HFF-Myc (cell line): ENCODE data around the gene TAF4.
"Not testable (repeated sequence)": the region's sequence is repeated elsewhere in the genome, so short reads cannot be mapped to it uniquely, and the experiment has no call there.

Source experiments
- DNase-seq: peaks from one replicate; pipeline ENCODE4 v3.0.0-alpha.2; 2011; ENCODE audit warnings: low read depth; ENCODE audit errors: extremely low read depth
- H3K4me3 ChIP-seq: replicated peaks from 2 replicates; pipeline ENCODE4 v1.5.1; 2011; ENCODE audit warnings: low read depth, mild to moderate bottlenecking, control low read depth, low read length
- TF ChIP-seq, protein P1 (sequence below): IDR thresholded peaks from 2 replicates; pipeline ENCODE4 v1.5.1; 2012; ENCODE audit warnings: mild to moderate bottlenecking, low read depth, low read length, control low read depth; ENCODE audit errors: missing control alignments

The TAF4 gene

GRCh38 chr20:61991476-61991875, 74.2 kb downstream of the TAF4 start:
- DNase-seq: no peak
- H3K4me3 ChIP-seq: no peak overlapping the region

DNA sequence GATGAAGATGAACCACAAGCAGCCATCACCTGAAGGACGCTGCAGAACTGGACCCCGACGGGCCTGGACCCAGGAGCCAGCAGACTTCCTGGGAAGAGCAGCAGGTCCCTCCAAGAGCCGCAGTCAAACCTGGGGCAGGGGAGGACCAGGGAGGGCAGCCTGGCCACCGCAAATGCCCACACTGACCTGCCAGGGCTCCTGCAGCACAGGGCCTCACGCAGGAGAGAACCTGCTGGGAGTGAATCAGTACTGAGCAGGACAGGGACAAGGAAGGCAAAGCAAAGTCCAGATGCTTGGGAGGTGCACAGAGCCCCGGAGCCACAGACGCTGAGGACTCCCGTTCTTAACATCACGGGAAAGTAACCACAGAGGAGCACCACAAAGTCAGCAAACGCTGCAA, 75.2 kb downstream of the TAF4 start:
- TF ChIP-seq, protein P1, sequence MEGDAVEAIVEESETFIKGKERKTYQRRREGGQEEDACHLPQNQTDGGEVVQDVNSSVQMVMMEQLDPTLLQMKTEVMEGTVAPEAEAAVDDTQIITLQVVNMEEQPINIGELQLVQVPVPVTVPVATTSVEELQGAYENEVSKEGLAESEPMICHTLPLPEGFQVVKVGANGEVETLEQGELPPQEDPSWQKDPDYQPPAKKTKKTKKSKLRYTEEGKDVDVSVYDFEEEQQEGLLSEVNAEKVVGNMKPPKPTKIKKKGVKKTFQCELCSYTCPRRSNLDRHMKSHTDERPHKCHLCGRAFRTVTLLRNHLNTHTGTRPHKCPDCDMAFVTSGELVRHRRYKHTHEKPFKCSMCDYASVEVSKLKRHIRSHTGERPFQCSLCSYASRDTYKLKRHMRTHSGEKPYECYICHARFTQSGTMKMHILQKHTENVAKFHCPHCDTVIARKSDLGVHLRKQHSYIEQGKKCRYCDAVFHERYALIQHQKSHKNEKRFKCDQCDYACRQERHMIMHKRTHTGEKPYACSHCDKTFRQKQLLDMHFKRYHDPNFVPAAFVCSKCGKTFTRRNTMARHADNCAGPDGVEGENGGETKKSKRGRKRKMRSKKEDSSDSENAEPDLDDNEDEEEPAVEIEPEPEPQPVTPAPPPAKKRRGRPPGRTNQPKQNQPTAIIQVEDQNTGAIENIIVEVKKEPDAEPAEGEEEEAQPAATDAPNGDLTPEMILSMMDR: no peak
- H3K4me3 ChIP-seq: no peak overlapping the region
- no peak for DNase-seq

More at GRCh38 chr20:61991476-61991875, 74.2 kb downstream of the TAF4 start:
- TF ChIP-seq, protein P1: no peak

DNA sequence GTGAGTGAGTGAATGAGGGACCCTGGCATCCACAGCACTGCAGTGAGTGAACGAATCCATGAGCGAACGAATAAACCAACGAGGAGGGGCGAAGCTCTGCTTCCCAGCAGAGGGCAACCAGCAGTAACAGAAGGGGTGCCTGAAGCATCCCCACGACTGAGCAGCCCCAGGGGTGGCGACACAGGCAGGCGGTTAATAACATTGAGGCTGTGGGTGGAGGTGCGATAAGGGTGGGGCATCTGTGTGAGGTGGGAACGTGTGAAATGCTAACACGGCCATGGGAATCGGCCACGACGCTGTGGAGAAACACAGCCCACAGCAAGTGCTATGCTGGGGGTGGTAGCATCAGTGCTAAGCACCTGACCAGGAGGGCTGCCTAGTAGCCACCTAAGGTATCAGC, 75.9 kb downstream of the TAF4 start:
- H3K4me3 ChIP-seq: no peak overlapping the region
- DNase-seq: no peak
- TF ChIP-seq, protein P1: no peak

- no peak overlapping the region for H3K4me3 ChIP-seq
- TF ChIP-seq, protein P1: no peak
- no peak for DNase-seq
Observed at GRCh38 chr20:61988665-61989064, 77.0 kb downstream of the TAF4 start.

- no peak for DNase-seq
- no peak overlapping the region for H3K4me3 ChIP-seq
- TF ChIP-seq, protein P1: no peak
Observed at GRCh38 chr20:61986762-61987321, 78.8 kb downstream of the TAF4 start.

GRCh38 chr20:61985096-61985495, 80.6 kb downstream of the TAF4 start:
- DNase-seq: no peak
- TF ChIP-seq, protein P1: no peak
- no peak overlapping the region for H3K4me3 ChIP-seq

DNA sequence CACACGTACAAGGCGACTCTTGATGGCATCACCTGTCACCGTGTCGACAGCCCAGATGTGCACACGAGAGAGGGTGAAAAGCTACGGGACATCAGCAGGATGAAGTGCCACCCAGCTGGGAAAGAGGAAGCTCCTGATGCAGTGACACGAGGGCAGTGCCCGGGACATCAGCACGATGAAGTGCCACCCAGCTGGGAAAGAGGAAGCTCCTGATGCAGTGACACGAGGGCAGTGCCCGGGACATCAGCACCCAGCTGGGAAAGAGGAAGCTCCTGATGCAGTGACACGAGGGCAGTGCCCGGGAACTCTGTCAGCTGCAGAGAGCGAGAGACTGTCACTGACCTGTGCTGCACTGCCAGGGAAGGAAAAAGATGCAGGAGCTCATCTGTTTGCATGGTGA, 81.2 kb downstream of the TAF4 start:
- H3K4me3 ChIP-seq, DNase-seq: not testable (repeated sequence)
